Right lobe of liver (tissue), 6 donors: ENCODE results near the gene TRRAP. TPM values are rescaled to one million over a fixed set of nuclear protein-coding genes. Genes with fewer than 3 reads are reported as not detected.

Source experiments
- ATAC-seq, 4 donors: fragments of 200-7000 bp; cut with Tn5 transposase; one replicate each; pipeline ENCODE4 v1.9.1; 2020; ENCODE audit warnings: mild to moderate bottlenecking in 4 of 4, moderate library complexity in 4 of 4
- DNase-seq, 3 donors: peaks; one replicate each; pipeline ENCODE4 v3.0.0-alpha.2; 2020
- H3K27ac ChIP-seq, 3 donors: fragments of 200-600 bp; one replicate each; pipeline ENCODE4 v1.8.0; 2022
- H3K27me3 ChIP-seq, 2 donors: fragments of 200-600 bp; one replicate each; pipeline ENCODE4 v1.8.0; 2022
- H3K36me3 ChIP-seq, 4 donors: fragments of 200-600 bp; sonication (generic) in 1 of 4; one replicate each; pipeline versions ENCODE4 v1.5.1 to v1.8.0; 2017 to 2022; ENCODE audit warnings: control low read depth in 1 of 4
- H3K4me1 ChIP-seq, 4 donors: fragments of 200-600 bp; sonication (generic) in 1 of 4; one replicate each; pipeline versions ENCODE4 v1.5.1 to v1.8.0; 2017 to 2022; ENCODE audit warnings: control low read depth in 1 of 4
- H3K4me3 ChIP-seq, 3 donors: fragments of 200-600 bp; one replicate each; pipeline ENCODE4 v1.8.0; 2022
- H3K9me3 ChIP-seq, 4 donors: fragments of 200-600 bp; sonication (generic) in 1 of 4; one replicate each; pipeline versions ENCODE4 v1.5.1 to v1.8.0; 2017 to 2022; ENCODE audit warnings: control low read depth in 1 of 4
- CTCF ChIP-seq, 4 donors: fragments of 200-600 bp in 3 of 4; fragments of 450-650 bp in 1 of 4; IDR thresholded peaks; one replicate each; pipeline versions ENCODE4 v1.5.1 to v1.8.0; 2016 to 2022; ENCODE audit warnings: antibody characterized with exemption in 4 of 4, mild to moderate bottlenecking in 2 of 4
- POLR2A ChIP-seq: fragments of 450-650 bp; IDR thresholded peaks from one replicate; pipeline ENCODE4 v1.6.1; 2017; ENCODE audit warnings: antibody characterized with exemption, mild to moderate bottlenecking
- WGBS: methylation state at CpG from one replicate; pipeline ENCODE4 v1.1.6; 2018; ENCODE audit warnings: low coverage, low lambda C conversion rate; ENCODE audit not compliant: insufficient coverage; ENCODE audit errors: missing lambda C conversion rate; 5-methylcytosine and 5-hydroxymethylcytosine counted together
- intact Hi-C, 2 donors: fragments of 100-400 bp; cut with DNase I; formaldehyde crosslinking; loops; one replicate each; pipeline versions ENCODE4 v1.11.2 to v1.14.1; 2022
- total RNA-seq, 6 experiments: library from RNA; depleted of rRNA in 2 of 6; stranded (reverse); fragments of >200 nt in 2 of 6; fragmentation: NEBNext Ultra II Directional in 3 of 6; extraction: Animal tissue kit (Norgen Biotek cat#: 25700) in 3 of 6; gene quantifications; one replicate each; pipeline versions ENCODE4 v1.1.0 to v1.2.4, GENCODE V29; 2016 to 2023
- donor health status: DM: no; HTN: yes; CAD: no.
- donor health status: DM: no; HTN: no; CAD: no.
- donor health status: DM: no; HTN: no; CAD: no.
- donor health status: DM: no; HTN: yes; CAD: no.
- donor health status: DM: no; HTN: yes; CAD: no.

TRRAP gene
- total RNA-seq, 6 experiments from 2014 or later = 16.1 to 20.5 (median 18.6) TPM

- Histone ChIP-seq H3K36me3 (peaks cover 0 to 90% (median 35%) of the 10 kb centered on the region in 4 donors), H3K4me3 (no peak overlapping the region), H3K4me1 (no peaks in the 10 kb centered on the region), H3K9me3 (no peaks in the 10 kb centered on the region), H3K27ac (no peak overlapping the region), H3K27me3 (no peaks in the 10 kb centered on the region)
- TF ChIP-seq CTCF (IDR thresholded peaks at IDR 0.05) = no peak
- TF ChIP-seq POLR2A = no peak
- 89% methylated on average over 3 of the region's 5 CpGs for WGBS
- no peak for DNase-seq
- ATAC-seq = peak in 1 of 4 donors; percentile 31
- intact Hi-C loops = no loop called here
Measured at GRCh38 chr7:98907570-98907969, 29.2 kb downstream of the TRRAP start.

GRCh38 chr7:98908585-98908984 lies 30.3 kb downstream of the TRRAP start:
- Histone ChIP-seq H3K27me3 (no peaks in the 10 kb centered on the region), H3K9me3 (no peaks in the 10 kb centered on the region), H3K4me3 (no peak overlapping the region), H3K27ac (no peak overlapping the region), H3K36me3 (peaks cover 0 to 90% (median 36%) of the 10 kb centered on the region in 4 donors), H3K4me1 (no peaks in the 10 kb centered on the region)
- intact Hi-C loops = no loop called here
- TF ChIP-seq POLR2A = no peak
- ATAC-seq = peak in 1 of 4 donors; percentile 21
- WGBS = no CpG with 5 or more reads among the region's 19 CpGs
- no peak for DNase-seq

DNA sequence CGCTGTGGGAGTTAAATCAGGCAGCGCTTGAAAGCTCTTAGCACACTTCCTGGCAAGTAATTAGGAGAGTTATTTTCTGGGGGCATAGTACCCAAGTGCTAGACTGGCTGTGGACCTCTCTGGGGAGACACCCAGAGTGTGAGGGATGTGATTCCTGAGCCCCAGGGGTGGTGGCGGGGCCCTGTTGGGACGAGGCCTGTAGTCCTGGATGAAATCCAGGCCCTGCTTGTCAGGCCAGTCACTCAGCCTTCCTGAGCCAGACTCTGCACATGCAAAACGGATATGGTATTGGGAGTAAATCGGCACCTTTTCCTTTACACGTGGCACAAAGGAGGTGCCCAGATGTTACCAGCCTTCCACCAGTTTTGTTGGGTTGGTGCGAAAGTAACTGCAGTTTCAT lies 31.2 kb downstream of the TRRAP start:
- H3K36me3 ChIP-seq = peaks cover 0 to 92% (median 37%) of the 10 kb centered on the region in 4 donors
- H3K9me3 ChIP-seq = no peaks in the 10 kb centered on the region
- TF ChIP-seq CTCF (IDR thresholded peaks at IDR 0.05) (no peak), POLR2A (no peak)
- intact Hi-C loops = no loop called here
- no peak overlapping the region for H3K4me3 ChIP-seq
- no peaks in the 10 kb centered on the region for H3K27me3 ChIP-seq
- H3K27ac ChIP-seq = no peak overlapping the region
- H3K4me1 ChIP-seq = no peaks in the 10 kb centered on the region
- ATAC-seq = no peak
- DNase-seq = no peak
- WGBS = 90% methylated on average over 4 of the region's 8 CpGs

DNA sequence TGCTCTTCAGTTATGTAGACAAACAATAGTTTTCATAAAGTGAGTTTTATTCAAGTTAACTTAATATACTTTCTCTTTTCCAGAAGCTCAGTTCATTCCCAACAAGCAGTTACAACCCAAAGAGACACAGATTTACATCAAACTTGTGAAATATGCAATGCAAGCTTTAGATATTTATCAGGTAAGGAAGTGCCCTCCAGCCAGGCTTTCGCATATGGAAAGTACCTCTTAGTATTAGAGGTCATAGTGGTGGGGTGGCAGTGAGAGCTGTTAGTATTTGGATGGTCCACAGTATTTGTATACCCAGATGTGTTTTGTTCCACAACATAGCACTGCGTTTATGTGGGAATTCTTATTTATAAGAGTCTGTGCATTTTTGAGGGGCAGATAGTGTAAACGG lies 32.1 kb downstream of the TRRAP start:
- ATAC-seq = no peak
- intact Hi-C loops = no loop called here
- H3K4me1 ChIP-seq = no peaks in the 10 kb centered on the region
- H3K36me3 ChIP-seq = peaks cover 0 to 85% (median 35%) of the 10 kb centered on the region in 4 donors
- DNase-seq = no peak
- TF ChIP-seq CTCF (IDR thresholded peaks at IDR 0.05) (no peak), POLR2A (no peak)
- WGBS = 89% methylated on average over 3 of the region's 3 CpGs
- H3K27ac ChIP-seq = no peak overlapping the region
- H3K9me3 ChIP-seq = no peaks in the 10 kb centered on the region
- H3K27me3 ChIP-seq = no peaks in the 10 kb centered on the region
- H3K4me3 ChIP-seq = no peak overlapping the region

DNA sequence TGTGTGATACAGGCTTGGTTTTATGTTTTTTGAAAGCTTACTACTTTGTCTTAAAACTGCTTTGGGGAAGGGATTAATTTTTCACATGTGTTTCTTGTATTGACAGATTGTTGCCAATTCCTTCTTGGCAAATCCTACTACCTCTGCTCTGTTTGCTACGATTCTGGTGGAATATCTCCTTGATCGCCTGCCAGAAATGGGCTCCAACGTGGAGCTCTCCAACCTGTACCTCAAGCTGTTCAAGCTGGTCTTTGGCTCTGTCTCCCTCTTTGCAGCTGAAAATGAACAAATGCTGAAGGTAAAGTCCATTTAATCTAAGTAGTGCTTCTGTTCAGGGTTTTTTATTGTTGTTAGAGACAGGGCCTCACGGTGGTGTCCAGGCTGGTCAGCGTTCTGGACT lies 33.6 kb downstream of the TRRAP start:
- no peak overlapping the region for H3K27ac ChIP-seq
- H3K9me3 ChIP-seq = no peaks in the 10 kb centered on the region
- H3K27me3 ChIP-seq = no peaks in the 10 kb centered on the region
- no peak for TF ChIP-seq CTCF (IDR thresholded peaks at IDR 0.05)
- TF ChIP-seq POLR2A = no peak
- intact Hi-C loops = no loop called here
- H3K36me3 ChIP-seq = peaks cover 7 to 85% (median 37%) of the 10 kb centered on the region in 4 donors
- H3K4me3 ChIP-seq = no peak overlapping the region
- DNase-seq = no peak
- 71% methylated on average over 5 of the region's 5 CpGs for WGBS
- no peaks in the 10 kb centered on the region for H3K4me1 ChIP-seq
- ATAC-seq = no peak
